Type B pancreatic cell (in vitro differentiated cells): ENCODE results near the gene BICRAL. TPM values are rescaled to one million over a fixed set of nuclear protein-coding genes. Genes with fewer than 3 reads are reported as not detected.

Experiments used
- DNase-seq: peaks from one replicate; pipeline ENCODE4 v3.0.0; 2021; ENCODE audit warnings: mixed read lengths; ENCODE audit not compliant: unreplicated experiment; ENCODE audit errors: extremely low spot score
- H3K27ac Mint-ChIP-seq: 2 replicates; pipeline ENCODE4 v1.8.0; 2021; ENCODE audit warnings: mild to moderate bottlenecking, mixed read lengths
- H3K27me3 Mint-ChIP-seq: 2 replicates; pipeline ENCODE4 v1.8.0; 2021; ENCODE audit warnings: mixed read lengths
- H3K36me3 Mint-ChIP-seq: 2 replicates; pipeline ENCODE4 v1.8.0; 2021; ENCODE audit warnings: mixed read lengths
- H3K4me1 Mint-ChIP-seq: one replicate; pipeline ENCODE4 v1.8.0; 2021; ENCODE audit warnings: mixed read lengths; ENCODE audit not compliant: unreplicated experiment
- H3K4me3 Mint-ChIP-seq: 2 replicates; pipeline ENCODE4 v1.8.0; 2021; ENCODE audit warnings: mild to moderate bottlenecking, mixed read lengths
- H3K9me3 Mint-ChIP-seq: 2 replicates; pipeline ENCODE4 v1.8.0; 2021; ENCODE audit warnings: mixed read lengths
- total RNA-seq: library from RNA; stranded (reverse); gene quantifications from 2 replicates; pipeline ENCODE4 v1.2.1, GENCODE V29; 2021; ENCODE audit warnings: low replicate concordance
- TF ChIP-seq, protein P1 (sequence below): fragments of 200-600 bp; sonication (generic); conservative IDR thresholded peaks from 2 replicates; pipeline ENCODE4 v1.5.0; 2021; ENCODE audit warnings: antibody characterized with exemption, mild to moderate bottlenecking

Gene BICRAL
- total RNA-seq, 1 donor from 2014 or later = 9.3 TPM

DNA sequence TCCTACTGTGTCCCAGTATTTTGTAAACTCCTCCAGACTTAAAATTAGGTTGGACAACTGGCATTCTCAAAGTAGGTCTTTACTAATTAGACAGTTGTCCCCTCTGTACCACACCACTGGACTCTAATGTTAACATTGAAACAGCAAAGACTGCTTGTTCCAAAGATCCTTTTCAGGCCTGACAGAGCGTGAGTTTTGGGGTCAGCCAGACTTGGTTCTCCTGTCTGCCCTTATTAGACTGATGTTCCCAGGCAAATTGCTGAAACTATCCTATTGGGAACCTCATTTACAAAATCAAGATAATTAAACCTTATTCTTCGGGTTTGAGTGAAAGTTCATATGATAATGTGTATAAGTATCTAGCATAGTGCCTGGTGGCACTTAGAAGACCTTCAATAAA lies 3.7 kb upstream of the BICRAL start:
- Mint-ChIP-seq H3K36me3 (no peaks in the 10 kb centered on the region), H3K27me3 (no peaks in the 10 kb centered on the region), H3K27ac (peak overlapping the region; percentile 69), H3K4me3 (peak overlapping the region; percentile 22), H3K9me3 (no peaks in the 10 kb centered on the region), H3K4me1 (peaks cover 29% of the 10 kb centered on the region)
- no peak for DNase-seq
- TF ChIP-seq, protein P1, sequence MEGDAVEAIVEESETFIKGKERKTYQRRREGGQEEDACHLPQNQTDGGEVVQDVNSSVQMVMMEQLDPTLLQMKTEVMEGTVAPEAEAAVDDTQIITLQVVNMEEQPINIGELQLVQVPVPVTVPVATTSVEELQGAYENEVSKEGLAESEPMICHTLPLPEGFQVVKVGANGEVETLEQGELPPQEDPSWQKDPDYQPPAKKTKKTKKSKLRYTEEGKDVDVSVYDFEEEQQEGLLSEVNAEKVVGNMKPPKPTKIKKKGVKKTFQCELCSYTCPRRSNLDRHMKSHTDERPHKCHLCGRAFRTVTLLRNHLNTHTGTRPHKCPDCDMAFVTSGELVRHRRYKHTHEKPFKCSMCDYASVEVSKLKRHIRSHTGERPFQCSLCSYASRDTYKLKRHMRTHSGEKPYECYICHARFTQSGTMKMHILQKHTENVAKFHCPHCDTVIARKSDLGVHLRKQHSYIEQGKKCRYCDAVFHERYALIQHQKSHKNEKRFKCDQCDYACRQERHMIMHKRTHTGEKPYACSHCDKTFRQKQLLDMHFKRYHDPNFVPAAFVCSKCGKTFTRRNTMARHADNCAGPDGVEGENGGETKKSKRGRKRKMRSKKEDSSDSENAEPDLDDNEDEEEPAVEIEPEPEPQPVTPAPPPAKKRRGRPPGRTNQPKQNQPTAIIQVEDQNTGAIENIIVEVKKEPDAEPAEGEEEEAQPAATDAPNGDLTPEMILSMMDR = no peak

DNA sequence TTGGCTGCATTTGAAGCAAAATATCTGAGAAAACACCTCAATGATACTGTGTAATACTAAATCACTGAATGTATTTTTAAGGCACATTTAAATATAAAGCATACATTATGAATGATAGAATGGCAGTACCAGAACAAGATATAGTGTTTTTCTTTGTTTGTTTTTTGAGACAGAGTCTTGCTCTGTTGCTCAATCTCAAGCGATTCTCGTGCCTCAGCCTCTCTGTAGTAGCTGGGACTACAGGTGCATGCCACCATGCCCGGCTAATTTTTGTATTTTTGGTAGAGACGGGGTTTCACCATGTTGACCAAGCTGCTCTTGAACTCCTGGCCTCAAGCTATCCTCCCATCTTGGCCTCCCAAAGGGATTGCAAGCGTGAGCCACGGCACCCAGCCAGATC lies 2.3 kb upstream of the BICRAL start:
- peak overlapping the region; percentile 63 for H3K4me3 Mint-ChIP-seq
- peak overlapping the region; percentile 53 for H3K27ac Mint-ChIP-seq
- H3K4me1 Mint-ChIP-seq = peaks cover 28% of the 10 kb centered on the region
- H3K36me3 Mint-ChIP-seq = peaks cover 7% of the 10 kb centered on the region
- no peaks in the 10 kb centered on the region for H3K9me3 Mint-ChIP-seq
- no peak for DNase-seq
- no peaks in the 10 kb centered on the region for H3K27me3 Mint-ChIP-seq
- TF ChIP-seq, protein P1 = no peak

DNA sequence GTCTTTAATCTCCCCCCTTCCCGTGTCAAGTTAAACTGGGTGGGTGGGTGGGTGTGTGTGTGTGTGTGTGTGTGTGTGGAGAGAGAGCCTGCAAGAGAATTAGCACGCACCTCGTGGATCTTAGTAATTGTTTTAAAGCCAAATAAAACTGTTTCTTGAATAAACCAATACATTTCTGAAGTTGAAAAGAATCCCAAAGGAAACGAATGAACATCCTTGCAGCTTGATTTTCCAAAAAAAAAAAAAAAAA lies 381 bp upstream of the BICRAL start:
- Mint-ChIP-seq H3K27ac (peak overlapping the region; percentile 99), H3K9me3 (no peaks in the 10 kb centered on the region), H3K27me3 (no peaks in the 10 kb centered on the region), H3K4me1 (peaks cover 34% of the 10 kb centered on the region), H3K36me3 (peaks cover 12% of the 10 kb centered on the region), H3K4me3 (peak overlapping the region; percentile 95)
- DNase-seq = no peak
- TF ChIP-seq, protein P1 = no peak

DNA sequence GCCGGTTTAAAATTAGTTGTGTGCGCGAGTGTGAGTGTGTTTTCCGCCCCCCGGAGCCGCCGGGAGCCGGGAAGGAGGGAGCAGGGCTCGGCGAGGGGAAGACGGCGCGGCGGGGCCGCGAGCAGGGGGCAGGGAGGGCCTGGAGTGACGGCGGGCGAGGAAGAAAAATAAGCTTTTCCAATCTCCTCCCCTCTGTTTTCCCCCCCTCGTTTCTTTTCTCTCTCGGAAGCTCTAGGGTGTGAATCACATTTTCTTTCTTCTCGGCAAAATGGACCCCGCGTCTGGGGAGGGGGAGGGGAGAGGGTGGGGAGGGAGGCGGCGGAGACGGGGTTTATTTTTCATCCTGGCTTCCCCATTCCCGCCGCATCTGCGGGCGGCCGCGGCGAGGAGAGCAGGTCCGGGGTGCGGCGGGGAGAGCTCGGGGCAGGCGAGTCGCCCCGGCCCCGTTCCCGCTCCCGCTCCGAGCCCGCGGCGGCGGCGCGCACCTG lies 881 bp downstream of the BICRAL start:
- DNase-seq = peak; percentile 88

DNA sequence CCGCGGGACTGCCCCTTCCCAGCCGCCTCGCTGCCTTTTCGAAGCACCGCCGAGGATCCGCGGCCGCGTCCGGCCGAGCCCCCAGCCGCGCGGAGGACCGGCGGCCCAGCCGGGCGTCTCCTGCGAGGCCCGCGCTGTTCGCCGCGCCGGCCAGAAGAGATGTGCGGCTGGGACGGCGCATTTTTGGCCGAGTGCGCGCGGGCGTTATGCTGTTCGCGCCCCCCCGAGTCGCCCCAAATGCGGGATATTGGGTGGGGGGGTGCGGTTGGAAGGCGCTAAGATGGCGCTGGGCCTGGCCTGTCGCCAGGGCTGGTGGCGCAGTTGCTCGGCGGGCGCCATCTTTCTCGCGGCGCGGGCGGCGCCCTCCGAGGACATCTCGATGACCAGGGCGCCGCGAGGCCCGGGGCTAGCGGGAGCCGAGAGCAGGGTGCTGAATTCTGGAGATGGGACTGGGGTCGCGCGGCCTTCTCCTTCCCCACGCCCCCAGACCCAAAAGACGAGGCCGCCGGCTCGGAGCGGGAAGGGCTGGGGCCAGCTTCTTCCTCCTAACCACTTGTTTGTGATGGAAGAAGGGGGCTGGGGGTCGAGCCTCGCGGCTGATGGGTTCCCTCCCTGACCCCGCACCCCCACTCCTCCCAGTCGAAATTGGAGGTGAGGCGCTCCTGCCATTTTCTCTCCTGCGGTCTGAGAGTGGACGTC lies 1.5 kb downstream of the BICRAL start:
- DNase-seq = peak; percentile 84
- TF ChIP-seq, protein P1 = no peak
- peaks cover 22% of the 10 kb centered on the region for H3K4me1 Mint-ChIP-seq
- no peaks in the 10 kb centered on the region for H3K9me3 Mint-ChIP-seq
- peaks cover 12% of the 10 kb centered on the region for H3K36me3 Mint-ChIP-seq
- H3K27me3 Mint-ChIP-seq = no peaks in the 10 kb centered on the region
- H3K27ac Mint-ChIP-seq = peak overlapping the region; percentile 98
- no peak overlapping the region for H3K4me3 Mint-ChIP-seq

More for the DNA sequence above, 881 bp downstream of the BICRAL start:
- TF ChIP-seq, protein P1 = no peak
- Mint-ChIP-seq H3K4me1 (peaks cover 24% of the 10 kb centered on the region), H3K27ac (peak overlapping the region; percentile 99), H3K4me3 (peak overlapping the region; percentile 95), H3K36me3 (peaks cover 12% of the 10 kb centered on the region), H3K27me3 (no peaks in the 10 kb centered on the region), H3K9me3 (no peaks in the 10 kb centered on the region)
